Lower leg skin (tissue), 4 donors: ENCODE results near the gene TMC2. TPM values are rescaled to one million over a fixed set of nuclear protein-coding genes. Genes with fewer than 3 reads are reported as not detected.

Experiments
- DNase-seq, 2 donors: peaks; one replicate each; pipeline ENCODE4 v3.0.0-alpha.2; 2019; ENCODE audit warnings: low spot score in 2 of 2
- H3K4me3 ChIP-seq: fragments of 200-600 bp; sonication (generic); 2 replicates; pipeline ENCODE4 v1.5.1; 2017; ENCODE audit warnings: mild to moderate bottlenecking, low read depth; ENCODE audit not compliant: poor library complexity, severe bottlenecking
- CTCF ChIP-seq, 3 donors: fragments of 450-650 bp; IDR thresholded peaks; one replicate each; pipeline ENCODE4 v1.5.1; 2016; ENCODE audit warnings: antibody characterized with exemption in 3 of 3, mild to moderate bottlenecking in 3 of 3, moderate library complexity in 2 of 3
- POLR2A ChIP-seq, 2 donors: fragments of 450-650 bp; IDR thresholded peaks; one replicate each; pipeline ENCODE4 v1.6.1; 2016 to 2017; ENCODE audit warnings: antibody characterized with exemption in 2 of 2, mild to moderate bottlenecking in 1 of 2, moderate library complexity in 1 of 2
- WGBS, 2 donors: methylation state at CpG; one replicate each; pipeline ENCODE4 v1.1.5; 2018; 5-methylcytosine and 5-hydroxymethylcytosine counted together
- intact Hi-C: fragments of 100-400 bp; cut with DNase I; formaldehyde crosslinking; loops from one replicate; pipeline ENCODE4 v1.15.0; 2023; ENCODE audit warnings: low total_unique reads
- total RNA-seq, 4 donors: library from RNA; depleted of rRNA; stranded (reverse); fragments of >200 nt; gene quantifications; one replicate each; pipeline ENCODE4 v1.1.0, GENCODE V29; 2016

The TMC2 gene
- total RNA-seq, 4 donors from 2014 or later, result 0.06 TPM; not detected in 3

GRCh38 chr20:2610941-2611720, 74.8 kb downstream of the TMC2 start:
- TF ChIP-seq POLR2A (IDR thresholded peaks at IDR 0.05) (no peak), CTCF (IDR thresholded peaks at IDR 0.05) (no peak)
- WGBS, 2 donors, result 61 to 67% methylated on average over 6 of the region's 6 CpGs
- intact Hi-C loops, result no loop called here
- no peak for DNase-seq
- H3K4me3 ChIP-seq, result no peak overlapping the region

DNA sequence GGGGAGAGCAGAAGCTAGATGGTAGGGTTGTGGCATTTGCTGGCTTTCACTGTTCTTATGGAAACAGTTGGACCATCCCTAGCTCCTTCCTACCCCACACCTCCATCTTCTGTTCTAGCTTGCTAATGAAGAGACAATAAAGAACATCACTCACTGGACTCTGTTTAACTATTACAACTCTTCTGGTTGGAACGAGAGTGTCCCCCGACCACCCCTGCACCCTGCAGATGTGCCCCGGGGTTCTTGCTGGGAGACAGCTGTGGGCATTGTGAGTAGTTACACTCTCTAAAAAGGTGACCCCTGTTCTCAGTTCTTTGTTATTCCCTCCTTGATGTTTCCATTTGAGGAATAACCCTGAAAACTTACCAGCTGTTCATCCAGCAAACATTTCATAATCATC, 75.7 kb downstream of the TMC2 start:
- intact Hi-C loops, result no loop called here
- DNase-seq, result no peak
- no peak overlapping the region for H3K4me3 ChIP-seq
- 83 to 84% methylated on average over 3 of the region's 3 CpGs for WGBS, 2 donors
- TF ChIP-seq CTCF (IDR thresholded peaks at IDR 0.05) (no peak), POLR2A (IDR thresholded peaks at IDR 0.05) (no peak)

DNA sequence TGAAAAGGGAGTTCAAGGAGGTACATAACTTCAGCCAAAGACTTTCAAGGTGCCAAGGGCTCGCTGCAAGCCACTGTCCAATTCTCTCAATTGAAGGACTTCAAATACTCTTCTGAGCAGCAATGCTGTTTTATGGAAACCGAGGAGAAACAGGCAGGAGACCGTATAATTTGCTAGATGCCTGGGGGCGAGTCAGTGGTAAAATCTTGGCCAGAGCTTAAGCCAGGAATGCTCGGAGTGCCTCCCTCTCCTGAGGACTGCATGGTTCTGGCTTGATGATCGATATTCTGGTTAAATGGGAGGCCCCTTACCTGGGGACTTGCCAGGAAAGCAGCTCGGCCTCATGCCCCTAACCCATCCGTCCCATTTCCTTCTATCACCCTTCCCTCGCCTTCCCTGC, 80.3 kb downstream of the TMC2 start:
- DNase-seq, result no peak
- TF ChIP-seq POLR2A (IDR thresholded peaks at IDR 0.05) (no peak), CTCF (IDR thresholded peaks at IDR 0.05) (no peak)
- H3K4me3 ChIP-seq, result no peak overlapping the region
- WGBS, 2 donors, result 50 to 57% methylated on average over 9 of the region's 9 CpGs
- intact Hi-C loops, result no loop called here

GRCh38 chr20:2617099-2617714, 80.8 kb downstream of the TMC2 start:
- intact Hi-C loops, result no loop called here
- 81 to 89% methylated on average over 16 of the region's 16 CpGs for WGBS, 2 donors
- TF ChIP-seq POLR2A (IDR thresholded peaks at IDR 0.05), result no peak
- H3K4me3 ChIP-seq, result no peak overlapping the region
- no peak for DNase-seq

DNA sequence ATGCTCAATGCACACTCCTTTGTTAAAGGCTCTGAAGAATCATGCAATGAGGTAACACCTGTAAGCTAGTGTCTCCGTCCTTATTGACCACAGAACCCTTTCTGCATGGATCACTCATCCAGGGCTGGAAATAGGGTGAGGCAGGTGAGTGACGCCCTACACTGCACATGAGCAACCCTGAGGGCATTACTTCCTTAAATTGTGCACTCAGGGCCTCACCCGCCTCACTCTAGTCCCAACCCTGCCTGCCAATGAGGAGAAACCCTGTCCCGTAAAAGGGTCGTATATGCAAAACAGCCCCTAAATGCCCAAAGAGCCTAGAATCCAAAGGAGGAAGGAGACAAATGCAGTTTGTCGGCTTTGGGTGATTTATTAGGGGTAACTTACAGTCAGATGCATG, 82.4 kb downstream of the TMC2 start:
- no peak for TF ChIP-seq CTCF (IDR thresholded peaks at IDR 0.05)
- no peak for TF ChIP-seq POLR2A (IDR thresholded peaks at IDR 0.05)
- 65 to 75% methylated on average over 6 of the region's 6 CpGs for WGBS, 2 donors
- intact Hi-C loops, result no loop called here

DNA sequence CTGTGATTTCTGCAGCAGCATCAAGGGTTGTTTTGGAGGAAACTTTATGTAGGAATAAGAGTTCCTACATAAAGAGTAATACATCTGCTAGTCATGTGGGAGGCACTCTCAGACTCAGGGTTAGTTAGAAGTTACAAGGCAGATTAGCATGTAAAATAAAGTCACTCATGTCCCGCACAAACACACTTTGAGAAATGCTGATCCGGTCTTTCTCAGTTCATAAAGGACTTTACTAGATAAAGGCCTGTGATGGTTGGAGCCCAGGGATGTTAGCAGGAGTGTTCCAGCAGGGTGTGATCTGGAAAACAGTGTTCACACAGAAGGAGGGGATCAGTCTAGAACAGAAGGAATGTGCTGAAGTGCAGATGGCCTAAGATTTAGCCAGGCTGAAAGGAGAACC, 83.0 kb downstream of the TMC2 start:
- DNase-seq, result no peak
- no peak overlapping the region for H3K4me3 ChIP-seq
- 66 to 68% methylated on average over 2 of the region's 2 CpGs for WGBS, 2 donors
- TF ChIP-seq POLR2A (IDR thresholded peaks at IDR 0.05), result no peak
- no peak for TF ChIP-seq CTCF (IDR thresholded peaks at IDR 0.05)
- intact Hi-C loops, result no loop called here

More for the DNA sequence above, 82.4 kb downstream of the TMC2 start:
- DNase-seq, result no peak
- H3K4me3 ChIP-seq, result no peak overlapping the region
